ENCODE measurements around the gene CLIC4.
"Not testable (repeated sequence)": the region's sequence is repeated elsewhere in the genome, so short reads cannot be mapped to it uniquely, and the experiment has no call there.

The CLIC4 gene

DNA sequence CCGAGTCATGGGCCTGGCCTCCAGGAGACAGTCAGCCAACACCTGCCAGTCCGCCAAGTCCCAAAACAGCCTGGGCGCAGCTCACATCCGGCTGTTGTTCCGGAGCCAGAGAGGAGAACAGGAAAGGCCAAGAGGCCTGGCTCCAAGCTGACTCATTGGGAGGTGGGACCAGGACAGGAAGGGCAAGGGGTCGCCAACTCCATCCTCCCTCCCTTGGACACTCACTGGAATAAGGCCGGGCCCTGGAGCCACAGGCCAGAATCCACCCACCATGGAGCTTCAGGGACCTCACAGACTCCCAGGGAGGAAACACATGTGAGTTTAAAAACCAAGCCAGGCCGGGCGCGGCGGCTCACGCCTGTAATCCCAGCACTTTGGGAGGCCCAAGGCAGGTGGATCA lies 25.1 kb upstream of the CLIC4 start:
- no peak for DNase-seq

GRCh38 chr1:24721533-24721932 lies 23.7 kb upstream of the CLIC4 start:
- DNase-seq: no peak

- not testable (repeated sequence) for DNase-seq
Measured at GRCh38 chr1:24722073-24723035, 22.9 kb upstream of the CLIC4 start.

DNA sequence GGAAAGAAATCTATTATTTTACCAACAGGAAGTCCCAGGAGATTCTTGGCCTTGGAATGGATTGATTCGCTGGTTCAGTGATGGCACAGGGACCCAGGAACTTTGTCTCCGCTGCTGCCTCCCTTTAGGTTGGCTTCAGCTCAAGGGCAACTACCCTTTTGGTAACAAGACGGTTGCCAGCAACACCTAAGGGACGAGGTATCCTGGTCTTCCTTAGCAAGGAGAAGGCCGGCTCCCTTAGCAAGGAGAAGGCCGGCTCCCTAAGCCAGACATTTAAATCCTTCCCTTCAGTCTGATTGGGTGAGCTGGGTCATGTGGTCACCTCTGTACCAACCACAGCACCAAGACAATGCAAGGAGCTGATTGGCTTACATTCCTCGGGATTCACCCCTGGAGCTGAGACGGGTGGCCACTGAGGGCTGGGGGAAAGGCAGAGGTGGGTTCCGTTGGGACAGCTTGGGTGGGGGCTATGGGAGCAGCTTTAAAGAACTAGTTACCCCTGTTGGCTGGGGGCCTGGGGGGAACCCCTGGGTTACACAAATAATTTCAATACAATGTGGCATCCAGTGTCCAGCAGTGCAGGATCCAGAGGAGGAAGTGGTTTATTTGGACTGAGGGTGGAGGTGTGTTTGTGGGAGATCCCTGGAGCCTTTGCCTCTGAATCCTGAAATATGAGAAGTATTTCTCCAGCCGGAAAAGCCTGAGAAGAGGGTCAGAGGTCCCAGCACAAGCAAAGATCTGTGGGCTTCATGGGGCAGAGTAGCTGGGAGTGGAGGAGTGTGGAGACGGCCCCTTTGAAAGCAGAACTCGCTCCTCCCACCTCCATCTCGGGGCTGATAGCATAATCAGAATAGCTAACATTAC lies 20.7 kb upstream of the CLIC4 start:
- no peak for DNase-seq

DNA sequence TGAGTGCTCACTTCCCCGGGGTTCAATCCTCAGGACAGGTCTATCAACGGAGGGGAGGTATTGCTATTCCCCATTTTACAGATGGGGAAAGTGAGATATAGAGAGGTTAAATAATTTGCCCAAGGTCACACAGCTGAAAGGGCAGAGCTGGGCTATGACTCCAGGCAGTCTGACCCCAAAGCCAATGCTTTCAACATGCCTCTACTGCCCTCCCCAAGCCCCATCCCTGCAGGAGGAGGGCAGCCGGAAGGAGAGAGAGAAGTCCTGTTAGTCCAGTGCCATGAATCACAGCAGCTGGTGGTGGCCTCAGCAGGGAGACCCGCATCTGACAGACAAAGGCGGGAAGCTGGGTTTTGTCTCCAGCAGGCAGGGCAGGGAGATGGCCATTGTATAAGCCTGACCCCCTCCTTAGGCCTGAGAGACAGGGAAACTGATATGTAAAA lies 20.0 kb upstream of the CLIC4 start:
- no peak for DNase-seq

- no peak for DNase-seq
Measured at GRCh38 chr1:24726741-24727140, 18.5 kb upstream of the CLIC4 start.

DNA sequence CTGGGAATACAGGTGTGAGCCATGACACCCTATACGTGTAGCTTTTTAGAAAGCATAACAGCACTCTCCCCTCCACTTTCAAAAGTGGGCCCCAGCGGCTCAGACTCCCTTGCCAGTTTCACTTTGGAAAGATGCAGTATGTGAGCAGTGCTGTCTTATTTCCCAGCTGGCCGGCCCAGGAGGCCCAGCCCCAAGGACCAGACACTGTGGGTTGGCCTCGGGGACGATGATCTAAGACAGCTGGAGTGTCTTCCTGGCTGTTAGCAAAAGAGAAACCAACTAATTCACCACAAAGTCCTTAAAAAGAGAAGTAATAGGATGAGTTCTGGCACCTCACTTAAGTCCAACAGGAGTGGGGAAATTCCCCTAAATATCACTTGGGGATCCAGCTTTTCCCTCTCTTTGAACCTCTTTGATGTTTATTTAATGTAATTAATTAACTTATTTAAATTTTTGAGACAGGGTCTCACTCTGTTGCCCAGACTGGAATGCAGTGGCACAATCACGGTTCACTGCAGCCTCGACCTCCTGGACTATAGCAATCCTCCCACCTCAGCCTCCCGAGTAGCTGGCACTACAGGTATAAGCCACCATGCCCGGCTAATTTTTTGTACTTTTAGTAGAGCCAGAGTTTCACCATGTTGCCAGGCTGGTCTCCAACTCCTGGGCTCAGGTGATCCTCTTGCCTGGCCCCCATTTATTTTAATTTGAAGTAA lies 17.6 kb upstream of the CLIC4 start:
- no peak for DNase-seq

DNA sequence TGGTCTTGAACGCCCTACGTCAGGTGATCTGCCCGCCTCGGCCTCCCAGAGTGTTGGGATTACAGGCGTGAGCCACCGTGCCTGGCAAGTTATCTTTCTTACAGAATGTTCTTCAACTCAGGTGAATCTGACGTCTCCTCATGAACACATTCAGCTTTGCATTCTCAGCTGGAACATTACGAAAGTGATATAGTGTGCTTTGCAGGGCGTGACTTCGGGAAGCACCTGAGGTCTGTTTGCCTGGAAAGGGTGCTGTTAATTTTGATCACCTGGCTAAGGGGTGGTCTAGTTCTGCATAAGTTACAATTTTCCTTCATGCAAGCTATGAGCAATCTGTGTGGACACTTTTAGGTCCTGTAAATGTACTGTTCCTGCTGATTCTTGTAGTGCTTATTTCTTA lies 16.3 kb upstream of the CLIC4 start:
- DNase-seq: no peak

DNA sequence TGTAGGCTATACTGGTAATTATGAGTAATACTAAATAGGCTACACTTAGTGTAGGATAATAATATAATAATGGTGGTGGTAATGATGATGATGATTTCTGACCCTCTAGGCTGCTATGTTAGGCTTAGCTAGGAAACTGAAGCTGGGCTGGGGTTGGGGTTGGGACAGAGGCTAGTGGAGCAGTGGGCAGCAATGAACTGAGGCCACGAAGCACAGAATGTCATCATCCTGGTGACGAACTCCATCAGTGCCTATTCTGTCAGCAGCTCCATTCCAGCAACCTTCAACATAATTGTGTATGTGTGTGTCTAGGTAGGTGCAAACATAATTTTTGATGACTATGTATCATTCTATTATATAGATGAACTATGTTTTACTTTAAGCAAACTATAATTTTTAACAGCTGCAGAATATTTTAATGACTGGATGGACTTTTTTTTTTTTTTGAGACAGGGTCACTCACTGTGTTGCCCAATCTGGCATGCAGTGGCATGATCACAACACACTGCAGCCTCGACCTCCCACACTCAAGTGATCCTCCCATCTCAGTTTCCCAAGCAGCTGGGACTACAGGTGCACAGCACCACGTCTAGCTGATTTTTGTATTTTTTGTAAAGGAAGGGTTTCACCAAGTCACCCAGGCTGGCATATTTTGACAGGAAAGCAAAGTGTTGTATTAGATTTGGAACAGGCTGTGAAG lies 12.9 kb upstream of the CLIC4 start:
- no peak for DNase-seq

- not testable (repeated sequence) for DNase-seq
Measured at GRCh38 chr1:24733342-24733741, 11.9 kb upstream of the CLIC4 start.

GRCh38 chr1:24735156-24735508 lies 10.1 kb upstream of the CLIC4 start:
- no peak for DNase-seq

- peak; percentile 30 to 80 (median 31) for DNase-seq
Measured at GRCh38 chr1:24735509-24736375, 9.5 kb upstream of the CLIC4 start.

DNA sequence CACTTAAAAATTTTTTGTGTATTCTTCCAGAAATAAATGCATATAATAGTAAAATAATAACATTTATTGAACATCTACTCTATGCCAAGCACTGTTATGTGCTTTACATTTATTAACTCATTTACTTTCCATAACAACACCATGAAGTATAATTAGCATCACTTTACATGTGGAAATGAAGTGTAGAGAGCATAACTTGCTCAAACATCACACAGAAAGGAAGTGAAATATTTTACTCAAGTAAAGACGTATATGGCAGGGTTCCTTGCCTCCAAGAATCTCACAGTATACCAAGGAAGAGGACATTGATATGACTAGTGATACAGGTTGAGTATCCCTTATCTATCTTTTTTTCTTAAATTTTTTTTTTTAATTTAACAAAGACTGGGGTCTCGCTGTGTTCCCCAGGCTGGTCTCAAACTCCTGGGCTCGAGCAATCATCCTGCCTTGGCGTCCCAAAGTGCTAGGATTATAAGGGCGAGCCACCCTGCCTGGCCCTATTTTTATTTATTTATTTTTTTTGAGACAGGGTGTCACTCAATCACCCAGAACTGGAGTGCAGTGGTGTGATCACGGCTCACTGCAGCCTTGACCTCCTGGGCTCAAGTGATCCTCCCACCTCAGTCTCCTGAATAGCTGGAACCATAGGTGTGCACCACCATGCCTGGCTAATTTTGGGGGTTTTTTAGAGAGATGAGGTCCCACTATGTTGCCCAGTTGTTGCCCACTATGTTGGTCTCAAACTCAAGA lies 7.7 kb upstream of the CLIC4 start:
- DNase-seq: no peak

- DNase-seq: no peak
Measured at GRCh38 chr1:24739241-24739640, 6.0 kb upstream of the CLIC4 start.

DNA sequence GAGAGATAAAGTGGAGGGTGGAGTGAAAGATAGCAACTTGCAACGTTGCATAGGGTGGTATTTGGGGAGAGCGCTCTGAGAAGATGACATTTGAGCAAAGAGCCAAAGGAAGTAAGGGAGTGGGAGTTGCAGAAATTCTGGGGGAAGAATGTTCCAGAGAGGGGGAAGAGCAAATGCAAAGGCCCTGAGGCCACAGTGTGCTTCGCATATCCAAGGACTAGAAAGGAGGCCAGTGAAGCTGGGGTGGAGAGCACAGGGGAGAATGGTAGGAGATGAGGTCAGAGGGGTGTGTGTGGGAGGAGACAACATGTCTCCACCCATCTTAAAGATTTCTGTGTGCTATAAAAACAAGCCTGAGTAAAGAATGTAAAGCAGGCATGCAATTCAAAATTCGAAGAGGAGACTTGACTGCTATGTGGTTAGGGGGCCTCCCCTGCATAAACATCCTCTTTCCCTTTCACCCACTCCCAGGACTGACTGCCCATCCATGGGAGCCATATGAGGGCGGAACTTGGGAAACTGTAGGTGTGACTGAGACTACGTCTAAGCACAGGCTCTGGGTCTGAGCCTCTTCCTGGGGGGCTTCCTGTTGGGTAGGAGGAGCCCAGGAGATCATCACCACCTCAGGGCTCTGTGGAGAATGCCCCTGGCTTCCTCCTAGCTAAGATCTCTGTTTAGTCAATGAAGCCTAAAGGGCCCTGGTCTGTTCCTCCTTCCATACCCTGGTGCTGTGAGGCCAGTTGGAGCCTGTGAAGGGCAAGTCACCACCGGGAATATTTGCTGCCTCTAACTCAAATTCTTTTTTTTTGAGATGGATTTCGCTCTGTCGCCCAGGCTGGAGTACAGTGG lies 2.9 kb upstream of the CLIC4 start:
- DNase-seq: no peak

DNA sequence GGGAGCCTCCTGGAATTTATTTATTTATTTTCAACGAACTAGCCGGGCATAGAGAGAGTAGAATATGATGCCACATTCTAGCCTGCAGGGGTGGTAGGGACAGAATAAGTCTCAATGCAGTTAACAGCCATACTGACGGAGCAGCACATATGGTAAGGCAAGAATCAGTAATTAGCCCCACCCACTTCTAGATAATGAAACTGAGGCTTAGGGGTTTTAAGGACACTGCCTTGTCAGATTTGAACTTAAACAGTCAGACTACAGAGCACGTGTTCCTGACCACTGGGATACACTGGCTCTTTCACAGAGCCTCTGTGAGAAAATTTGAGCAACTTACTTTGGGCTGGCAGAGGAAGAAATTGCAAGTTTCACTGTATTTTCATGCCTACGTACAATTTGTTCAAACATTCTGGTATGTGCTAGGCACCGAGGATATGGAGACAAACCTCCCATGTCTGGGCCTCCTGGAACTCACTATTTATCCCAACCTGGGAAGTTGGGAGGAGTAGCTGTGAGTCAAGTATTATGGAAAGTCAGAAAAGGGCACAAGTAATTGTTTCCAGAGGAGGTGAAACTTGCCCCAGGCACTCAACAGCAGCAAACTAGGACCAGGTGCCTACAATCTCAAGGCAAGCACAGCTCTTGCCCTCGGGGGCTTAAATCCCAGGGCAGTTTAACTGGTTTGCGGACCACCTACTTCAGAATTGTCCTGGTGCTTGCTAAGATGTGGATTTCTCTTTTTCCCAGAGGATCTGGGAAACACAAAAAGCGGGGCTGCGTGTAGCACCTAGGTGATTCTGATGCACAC lies 1.6 kb upstream of the CLIC4 start:
- DNase-seq: peak in 1 of 3 experiments; percentile 35

DNA sequence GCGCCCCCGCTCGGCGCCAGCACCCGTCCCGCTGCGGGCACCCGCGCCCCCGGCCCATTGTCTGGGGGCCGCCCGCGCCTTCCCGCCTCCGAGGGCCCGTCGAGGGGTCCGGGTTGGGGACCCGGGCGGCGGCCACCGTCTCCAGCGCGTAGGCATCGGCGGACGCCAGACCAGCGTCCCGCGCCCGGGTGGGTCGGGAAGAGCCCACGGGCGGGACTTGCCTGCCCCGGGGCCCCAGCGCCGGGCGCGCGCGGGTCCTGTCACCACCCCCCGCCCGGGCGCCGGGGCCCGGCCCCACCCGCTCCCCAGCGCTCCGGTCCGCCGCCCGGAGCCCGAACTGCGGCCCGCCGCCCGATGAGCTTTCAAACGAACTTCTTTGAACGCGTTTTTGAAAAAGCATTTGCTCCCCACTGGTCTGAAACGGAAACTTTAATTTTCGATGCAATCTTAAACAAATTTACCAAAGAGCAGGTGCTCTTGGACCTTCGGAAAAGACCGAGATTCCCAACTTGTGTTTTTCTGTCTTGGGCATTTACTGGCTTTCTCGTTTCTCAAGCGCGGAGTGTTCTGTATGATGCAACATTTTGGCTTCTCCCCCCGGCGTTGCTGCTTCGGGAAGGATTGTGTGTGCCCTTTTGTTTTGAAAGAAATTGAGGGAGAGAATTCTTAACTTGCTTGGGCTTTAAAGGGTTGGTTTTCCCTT lies 615 bp downstream of the CLIC4 start:
- peak; percentile 55 to 78 (median 78) for DNase-seq

Data from NCI-H1417 (cell line).